H9 (cell line): ENCODE data around the gene ZNF248. TPM values are rescaled to one million over a fixed set of nuclear protein-coding genes. Genes with fewer than 3 reads are reported as not detected.

ENCODE experiments used
- DNase-seq: peaks from one replicate; pipeline ENCODE4 v3.0.0-alpha.2; 2017
- H2AFZ ChIP-seq: one replicate; pipeline ENCODE4 v1.6.1; 2013; ENCODE audit warnings: mild to moderate bottlenecking, low read length, control low read depth, moderate library complexity
- H2AK5ac ChIP-seq: 2 replicates; pipeline ENCODE4 v1.6.1; 2013; ENCODE audit warnings: low read length, control low read depth, mixed read lengths; ENCODE audit not compliant: insufficient read length
- H2BK120ac ChIP-seq: one replicate; pipeline ENCODE4 v1.6.1; 2013; ENCODE audit warnings: low read depth, mild to moderate bottlenecking, low read length, control low read depth, inconsistent platforms; ENCODE audit not compliant: poor library complexity, severe bottlenecking
- H2BK12ac ChIP-seq: 2 replicates; pipeline ENCODE4 v1.6.1; 2013; ENCODE audit warnings: low read length, control low read depth, mixed read lengths, low read depth; ENCODE audit not compliant: insufficient read length
- H2BK15ac ChIP-seq: 2 replicates; pipeline ENCODE4 v1.6.1; 2013; ENCODE audit warnings: low read depth, low read length, control low read depth
- H2BK20ac ChIP-seq: one replicate; pipeline ENCODE4 v1.6.1; 2013; ENCODE audit warnings: low read depth, mild to moderate bottlenecking, low read length, control low read depth, inconsistent platforms; ENCODE audit not compliant: poor library complexity, severe bottlenecking
- H2BK5ac ChIP-seq: 2 replicates; pipeline ENCODE4 v1.6.1; 2013; ENCODE audit warnings: low read length, control low read depth, mixed read lengths; ENCODE audit not compliant: insufficient read length
- H3K14ac ChIP-seq: 2 replicates; pipeline ENCODE4 v1.6.1; 2013; ENCODE audit warnings: low read length, control low read depth; ENCODE audit not compliant: insufficient read depth
- H3K18ac ChIP-seq: 2 replicates; pipeline ENCODE4 v1.6.1; 2013; ENCODE audit warnings: low read depth, mild to moderate bottlenecking, mixed read lengths, low read length, control low read depth; ENCODE audit not compliant: insufficient read length
- H3K23ac ChIP-seq: 2 replicates; pipeline ENCODE4 v1.6.1; 2013; ENCODE audit warnings: low read length, control low read depth, mixed read lengths, low read depth; ENCODE audit not compliant: insufficient read length
- H3K23me2 ChIP-seq: 2 replicates; pipeline ENCODE4 v1.6.1; 2013; ENCODE audit warnings: low read depth, mild to moderate bottlenecking, mixed read lengths, low read length, control low read depth; ENCODE audit not compliant: insufficient read length, poor library complexity, severe bottlenecking
- H3K27ac ChIP-seq: 2 replicates; pipeline ENCODE4 v1.5.1; 2013; ENCODE audit warnings: low read length, control low read depth, mixed read lengths, low read depth; ENCODE audit not compliant: insufficient read length
- H3K27me3 ChIP-seq: 2 replicates; pipeline ENCODE4 v1.6.1; 2013; ENCODE audit warnings: low read length, control low read depth, inconsistent platforms; ENCODE audit not compliant: insufficient read depth
- H3K4ac ChIP-seq: 2 replicates; pipeline ENCODE4 v1.6.1; 2013; ENCODE audit warnings: low read depth, mild to moderate bottlenecking, control low read depth, inconsistent platforms, low read length, moderate library complexity
- H3K4me1 ChIP-seq: 2 replicates; pipeline ENCODE4 v1.6.1; 2013; ENCODE audit warnings: low read length, control low read depth, inconsistent platforms; ENCODE audit not compliant: insufficient read depth
- H3K4me2 ChIP-seq: 2 replicates; pipeline ENCODE4 v1.6.1; 2013; ENCODE audit warnings: low read length, control low read depth, mixed read lengths; ENCODE audit not compliant: insufficient read length, insufficient read depth
- H3K56ac ChIP-seq: 2 replicates; pipeline ENCODE4 v1.6.1; 2013; ENCODE audit warnings: low read depth, mild to moderate bottlenecking, mixed read lengths, low read length, control low read depth; ENCODE audit not compliant: insufficient read length
- H3K79me1 ChIP-seq: 2 replicates; pipeline ENCODE4 v1.6.1; 2013; ENCODE audit warnings: low read depth, mild to moderate bottlenecking, moderate library complexity, low read length, control low read depth, inconsistent platforms; ENCODE audit not compliant: insufficient read depth, poor library complexity, severe bottlenecking
- H3K79me2 ChIP-seq: 2 replicates; pipeline ENCODE4 v1.6.1; 2013; ENCODE audit warnings: low read length, control low read depth, inconsistent platforms; ENCODE audit not compliant: insufficient read depth
- H3K9ac ChIP-seq: 2 replicates; pipeline ENCODE4 v1.6.1; 2013; ENCODE audit warnings: low read length, control low read depth, mixed read lengths; ENCODE audit not compliant: insufficient read length; ENCODE audit errors: extremely low read depth
- H3K9me3 ChIP-seq: one replicate; pipeline ENCODE4 v1.6.1; 2013; ENCODE audit warnings: low read depth, low read length, inconsistent platforms; ENCODE audit not compliant: control insufficient read depth
- H3T11ph ChIP-seq: one replicate; pipeline ENCODE4 v1.6.1; 2013; ENCODE audit warnings: mild to moderate bottlenecking, low read length, control low read depth, inconsistent platforms
- H4K20me1 ChIP-seq: one replicate; pipeline ENCODE4 v1.6.1; 2013; ENCODE audit not compliant: control insufficient read depth, insufficient read length, insufficient read depth
- H4K5ac ChIP-seq: 2 replicates; pipeline ENCODE4 v1.6.1; 2013; ENCODE audit warnings: low read depth, mild to moderate bottlenecking, mixed read lengths, low read length, control low read depth; ENCODE audit not compliant: insufficient read length
- H4K8ac ChIP-seq: replicated peaks from 2 replicates; pipeline ENCODE4 v1.6.1; 2013; ENCODE audit warnings: low read length, control low read depth, mixed read lengths, low read depth; ENCODE audit not compliant: insufficient read length
- H4K91ac ChIP-seq: 2 replicates; pipeline ENCODE4 v1.6.1; 2013; ENCODE audit warnings: low read depth, mild to moderate bottlenecking, moderate library complexity, mixed read lengths, low read length, control low read depth; ENCODE audit not compliant: insufficient read length
- H3K27ac Mint-ChIP-seq, 3 experiments: 2 replicates in 2 of 3; 3 replicates in 1 of 3; pipeline ENCODE4 v1.8.0; 2020 to 2021; ENCODE audit warnings: mixed read lengths in 3 of 3, mild to moderate bottlenecking in 1 of 3, moderate library complexity in 1 of 3
- H3K27me3 Mint-ChIP-seq: 2 replicates; pipeline ENCODE4 v1.8.0; 2021; ENCODE audit warnings: low read depth, mild to moderate bottlenecking, moderate library complexity, mixed read lengths
- H3K36me3 Mint-ChIP-seq, 3 experiments: 2 replicates in 2 of 3; 3 replicates in 1 of 3; pipeline ENCODE4 v1.8.0; 2020 to 2021; ENCODE audit warnings: low read depth in 3 of 3, mixed read lengths in 3 of 3; ENCODE audit not compliant: insufficient read depth in 1 of 3
- H3K4me1 Mint-ChIP-seq, 2 experiments: 2 replicates each; pipeline ENCODE4 v1.8.0; 2020; ENCODE audit warnings: mixed read lengths in 2 of 2
- H3K4me3 Mint-ChIP-seq, 2 experiments: 2 replicates in 1 of 2; 3 replicates in 1 of 2; pipeline ENCODE4 v1.8.0; 2020 to 2021; ENCODE audit warnings: mild to moderate bottlenecking in 2 of 2, mixed read lengths in 2 of 2, moderate library complexity in 1 of 2
- H3K9me3 Mint-ChIP-seq, 2 experiments: 2 replicates in 1 of 2; 3 replicates in 1 of 2; pipeline ENCODE4 v1.8.0; 2020; ENCODE audit warnings: mild to moderate bottlenecking in 2 of 2, mixed read lengths in 2 of 2, moderate library complexity in 1 of 2
- WGBS: extraction: QIAGEN DNeasy Blood & Tissue Kit; methylation state at CpG from one replicate; pipeline ENCODE4 v1.1.7; 2013; ENCODE audit warnings: missing lambda C conversion rate, low lambda C conversion rate, mixed read lengths; ENCODE audit not compliant: insufficient read length; ENCODE audit errors: extremely low coverage; 5-methylcytosine and 5-hydroxymethylcytosine counted together
- total RNA-seq: library from RNA; stranded (reverse); gene quantifications from 2 replicates; pipeline ENCODE4 v1.2.1, GENCODE V29; 2021
- TF ChIP-seq, protein P1 (sequence below): fragments of 200-600 bp; sonication (generic); conservative IDR thresholded peaks from 3 replicates; pipeline ENCODE4 v1.8.0; 2021; ENCODE audit warnings: antibody characterized with exemption, mild to moderate bottlenecking

ZNF248 gene
- total RNA-seq, 1 experiment from 2014 or later, result 5.4 TPM

GRCh38 chr10:37748170-37748569 is 109.2 kb downstream of the ZNF248 start:
- no peaks in the 10 kb centered on the region for H3K79me2 ChIP-seq
- H4K8ac ChIP-seq, result no peak overlapping the region
- no peak overlapping the region for H2AFZ ChIP-seq
- H3K9me3 ChIP-seq, result peaks cover 62% of the 10 kb centered on the region
- no peak overlapping the region for H4K91ac ChIP-seq
- H2BK5ac ChIP-seq, result no peak overlapping the region
- Mint-ChIP-seq H3K4me1 (no peaks in the 10 kb centered on the region), H3K9me3 (peaks cover 92 to 97% of the 10 kb centered on the region in 2 experiments), H3K27ac (no peak overlapping the region), H3K4me3 (no peak overlapping the region), H3K36me3 (peaks cover under 1 to 19% (median 6%) of the 10 kb centered on the region in 3 experiments; a peak in 6 of 7 replicates), H3K27me3 (no peaks in the 10 kb centered on the region; the same call in none of the 2 replicates)
- no peak overlapping the region for H4K5ac ChIP-seq
- no peak overlapping the region for H3K4ac ChIP-seq
- H2AK5ac ChIP-seq, result no peak overlapping the region
- no peak overlapping the region for H3K23ac ChIP-seq
- H2BK12ac ChIP-seq, result no peak overlapping the region
- no peak overlapping the region for H3K56ac ChIP-seq
- no peak overlapping the region for H3K18ac ChIP-seq
- H3K4me1 ChIP-seq, result no peaks in the 10 kb centered on the region
- H3K27ac ChIP-seq, result no peak overlapping the region
- no peaks in the 10 kb centered on the region for H3K27me3 ChIP-seq
- no peak overlapping the region for H2BK120ac ChIP-seq
- DNase-seq, result no peak
- H4K20me1 ChIP-seq, result no peaks in the 10 kb centered on the region
- H3K9ac ChIP-seq, result no peak overlapping the region
- H3K4me2 ChIP-seq, result no peak overlapping the region
- WGBS, result no CpG with 5 or more reads among the region's 4 CpGs
- H3T11ph ChIP-seq, result no peak overlapping the region
- H3K23me2 ChIP-seq, result no peaks in the 10 kb centered on the region
- H2BK15ac ChIP-seq, result no peak overlapping the region
- no peak overlapping the region for H2BK20ac ChIP-seq
- H3K79me1 ChIP-seq, result no peaks in the 10 kb centered on the region
- TF ChIP-seq, protein P1, sequence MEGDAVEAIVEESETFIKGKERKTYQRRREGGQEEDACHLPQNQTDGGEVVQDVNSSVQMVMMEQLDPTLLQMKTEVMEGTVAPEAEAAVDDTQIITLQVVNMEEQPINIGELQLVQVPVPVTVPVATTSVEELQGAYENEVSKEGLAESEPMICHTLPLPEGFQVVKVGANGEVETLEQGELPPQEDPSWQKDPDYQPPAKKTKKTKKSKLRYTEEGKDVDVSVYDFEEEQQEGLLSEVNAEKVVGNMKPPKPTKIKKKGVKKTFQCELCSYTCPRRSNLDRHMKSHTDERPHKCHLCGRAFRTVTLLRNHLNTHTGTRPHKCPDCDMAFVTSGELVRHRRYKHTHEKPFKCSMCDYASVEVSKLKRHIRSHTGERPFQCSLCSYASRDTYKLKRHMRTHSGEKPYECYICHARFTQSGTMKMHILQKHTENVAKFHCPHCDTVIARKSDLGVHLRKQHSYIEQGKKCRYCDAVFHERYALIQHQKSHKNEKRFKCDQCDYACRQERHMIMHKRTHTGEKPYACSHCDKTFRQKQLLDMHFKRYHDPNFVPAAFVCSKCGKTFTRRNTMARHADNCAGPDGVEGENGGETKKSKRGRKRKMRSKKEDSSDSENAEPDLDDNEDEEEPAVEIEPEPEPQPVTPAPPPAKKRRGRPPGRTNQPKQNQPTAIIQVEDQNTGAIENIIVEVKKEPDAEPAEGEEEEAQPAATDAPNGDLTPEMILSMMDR, result no peak
- no peak overlapping the region for H3K14ac ChIP-seq
